ENCODE data around the gene STOX2. TPM values are rescaled to one million over a fixed set of nuclear protein-coding genes. Genes with fewer than 3 reads are reported as not detected.

The STOX2 gene
- total and polyA plus RNA-seq, 2 experiments from 2014 or later: not detected

DNA sequence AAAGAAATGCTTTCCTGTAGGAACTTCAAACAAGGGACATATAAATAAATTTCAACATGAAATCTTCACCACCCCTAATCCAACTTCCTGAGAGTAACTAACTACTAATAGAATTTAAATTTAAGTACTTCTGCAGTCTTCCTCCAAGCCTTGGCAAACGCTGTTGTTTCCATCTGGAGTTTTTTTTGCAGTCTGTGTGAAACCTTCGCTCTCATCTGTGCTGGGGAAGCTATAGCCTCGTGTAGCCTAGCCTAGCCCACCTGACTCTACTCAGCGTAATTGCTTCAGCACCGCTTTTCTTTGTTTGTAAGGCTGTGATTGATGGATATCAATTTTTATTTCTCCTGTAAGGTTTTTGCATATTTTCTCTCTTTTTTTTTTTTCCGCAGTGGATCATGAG is 30.9 kb downstream of the STOX2 start:
- Histone ChIP-seq H3K27ac (no peak overlapping the region), H3K79me2 (ENCODE audit: insufficient read depth) (no peaks in the 10 kb centered on the region), H3F3A (ENCODE audit: insufficient read depth) (no peaks in the 10 kb centered on the region), H2AFZ (no peak overlapping the region), H3K4me1 (ENCODE audit: insufficient read depth) (no peaks in the 10 kb centered on the region), H3K9me3 (ENCODE audit: low read depth) (no peaks in the 10 kb centered on the region), H3K4me2 (ENCODE audit: unreplicated experiment) (no peak overlapping the region), H3K4me3 (no peak overlapping the region), H3K9me2 (ENCODE audit: insufficient read depth) (no peaks in the 10 kb centered on the region), H3K36me3 (ENCODE audit: low read depth) (no peaks in the 10 kb centered on the region), H4K20me1 (ENCODE audit: insufficient read depth) (no peaks in the 10 kb centered on the region), H3K9ac (no peak overlapping the region), H3K27me3 (replicated peaks; ENCODE audit: insufficient read depth) (no peaks in the 10 kb centered on the region)
- WGBS, 2 experiments (ENCODE audit: low coverage in 1 of 2, low lambda C conversion rate in 2 of 2, missing lambda C conversion rate in 2 of 2): 31% methylated on average over 6 of the region's 6 CpGs
- no peak for DNase-seq
- no peak for TF ChIP-seq EZH2 (IDR thresholded peaks at IDR 0.05; ENCODE audit: insufficient read depth, poor library complexity, severe bottlenecking)
- no peak for TF ChIP-seq EZH2phosphoT487 (IDR thresholded peaks at IDR 0.05; ENCODE audit: insufficient read depth, low read depth)
- in situ Hi-C loops (cut with MboI): no loop called here

- no peak overlapping the region for H2AFZ ChIP-seq
- H3K4me2 ChIP-seq (ENCODE audit: unreplicated experiment): no peak overlapping the region
- H3K36me3 ChIP-seq (ENCODE audit: low read depth): no peaks in the 10 kb centered on the region
- H3K27me3 ChIP-seq (replicated peaks; ENCODE audit: insufficient read depth): no peaks in the 10 kb centered on the region
- no peaks in the 10 kb centered on the region for H3K9me2 ChIP-seq (ENCODE audit: insufficient read depth)
- no peaks in the 10 kb centered on the region for H3K79me2 ChIP-seq (ENCODE audit: insufficient read depth)
- DNase-seq: no peak
- H3K4me3 ChIP-seq: no peak overlapping the region
- WGBS, 2 experiments (ENCODE audit: low coverage in 1 of 2, low lambda C conversion rate in 2 of 2, missing lambda C conversion rate in 2 of 2): 52 to 60% methylated on average over 3 of the region's 3 CpGs
- no peaks in the 10 kb centered on the region for H3F3A ChIP-seq (ENCODE audit: insufficient read depth)
- H3K9ac ChIP-seq: no peak overlapping the region
- in situ Hi-C loops (cut with MboI): no loop called here
- no peaks in the 10 kb centered on the region for H3K9me3 ChIP-seq (ENCODE audit: low read depth)
- TF ChIP-seq EZH2phosphoT487 (IDR thresholded peaks at IDR 0.05; ENCODE audit: insufficient read depth, low read depth) (no peak), EZH2 (IDR thresholded peaks at IDR 0.05; ENCODE audit: insufficient read depth, poor library complexity, severe bottlenecking) (no peak)
- H3K4me1 ChIP-seq (ENCODE audit: insufficient read depth): no peaks in the 10 kb centered on the region
- H4K20me1 ChIP-seq (ENCODE audit: insufficient read depth): no peaks in the 10 kb centered on the region
- H3K27ac ChIP-seq: no peak overlapping the region
Observed at GRCh38 chr4:183936574-183937345, 31.7 kb downstream of the STOX2 start.

GRCh38 chr4:183940864-183941263 is 35.8 kb downstream of the STOX2 start:
- H3K79me2 ChIP-seq (ENCODE audit: insufficient read depth): no peaks in the 10 kb centered on the region
- DNase-seq: no peak
- no peaks in the 10 kb centered on the region for H3F3A ChIP-seq (ENCODE audit: insufficient read depth)
- H3K9ac ChIP-seq: no peak overlapping the region
- no peak overlapping the region for H3K27ac ChIP-seq
- H3K4me2 ChIP-seq (ENCODE audit: unreplicated experiment): no peak overlapping the region
- no peaks in the 10 kb centered on the region for H3K4me1 ChIP-seq (ENCODE audit: insufficient read depth)
- H3K9me3 ChIP-seq (ENCODE audit: low read depth): no peaks in the 10 kb centered on the region
- in situ Hi-C loops (cut with MboI): no loop called here
- H3K27me3 ChIP-seq (replicated peaks; ENCODE audit: insufficient read depth): no peaks in the 10 kb centered on the region
- TF ChIP-seq EZH2phosphoT487 (IDR thresholded peaks at IDR 0.05; ENCODE audit: insufficient read depth, low read depth) (no peak), EZH2 (IDR thresholded peaks at IDR 0.05; ENCODE audit: insufficient read depth, poor library complexity, severe bottlenecking) (no peak)
- H3K36me3 ChIP-seq (ENCODE audit: low read depth): no peaks in the 10 kb centered on the region
- no peak overlapping the region for H2AFZ ChIP-seq
- H3K9me2 ChIP-seq (ENCODE audit: insufficient read depth): no peaks in the 10 kb centered on the region
- WGBS, 2 experiments (ENCODE audit: low coverage in 1 of 2, low lambda C conversion rate in 2 of 2, missing lambda C conversion rate in 2 of 2): 19 to 23% methylated on average over 4 of the region's 4 CpGs
- no peak overlapping the region for H3K4me3 ChIP-seq
- H4K20me1 ChIP-seq (ENCODE audit: insufficient read depth): no peaks in the 10 kb centered on the region

- no peaks in the 10 kb centered on the region for H3K9me3 ChIP-seq (ENCODE audit: low read depth)
- H3F3A ChIP-seq (ENCODE audit: insufficient read depth): no peaks in the 10 kb centered on the region
- H3K4me2 ChIP-seq (ENCODE audit: unreplicated experiment): no peak overlapping the region
- DNase-seq: no peak
- H2AFZ ChIP-seq: no peak overlapping the region
- H3K27me3 ChIP-seq (replicated peaks; ENCODE audit: insufficient read depth): no peaks in the 10 kb centered on the region
- no peak overlapping the region for H3K9ac ChIP-seq
- H3K27ac ChIP-seq: no peak overlapping the region
- no peak for TF ChIP-seq EZH2 (IDR thresholded peaks at IDR 0.05; ENCODE audit: insufficient read depth, poor library complexity, severe bottlenecking)
- H3K9me2 ChIP-seq (ENCODE audit: insufficient read depth): no peaks in the 10 kb centered on the region
- no peaks in the 10 kb centered on the region for H3K79me2 ChIP-seq (ENCODE audit: insufficient read depth)
- no peaks in the 10 kb centered on the region for H3K36me3 ChIP-seq (ENCODE audit: low read depth)
- no peaks in the 10 kb centered on the region for H3K4me1 ChIP-seq (ENCODE audit: insufficient read depth)
- in situ Hi-C loops (cut with MboI): no loop called here
- H4K20me1 ChIP-seq (ENCODE audit: insufficient read depth): no peaks in the 10 kb centered on the region
- no peak overlapping the region for H3K4me3 ChIP-seq
Observed at GRCh38 chr4:183941964-183942363, 36.9 kb downstream of the STOX2 start.

DNA sequence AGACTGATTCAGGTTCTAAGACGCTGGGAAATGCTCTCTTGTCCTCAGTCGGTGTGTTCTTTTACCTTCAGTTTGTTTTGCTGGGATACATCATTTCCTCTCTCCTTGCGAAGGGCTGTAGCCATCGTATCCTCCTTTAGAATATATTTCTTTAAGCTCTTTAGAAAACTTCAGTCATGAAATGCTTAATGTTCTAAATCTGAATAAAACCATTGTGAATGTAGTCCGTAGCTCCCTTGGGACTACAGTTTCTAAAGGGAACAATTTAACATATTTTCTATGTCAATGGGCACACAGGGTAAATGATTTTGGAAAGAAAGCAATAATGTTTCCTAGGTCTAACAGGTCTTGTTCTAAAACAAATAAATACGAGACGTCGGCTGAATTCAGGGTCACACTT is 40.6 kb downstream of the STOX2 start:
- H3K27me3 ChIP-seq (replicated peaks; ENCODE audit: insufficient read depth): no peaks in the 10 kb centered on the region
- no peaks in the 10 kb centered on the region for H4K20me1 ChIP-seq (ENCODE audit: insufficient read depth)
- H3K9me3 ChIP-seq (ENCODE audit: low read depth): no peaks in the 10 kb centered on the region
- 61 to 63% methylated on average over 8 of the region's 8 CpGs for WGBS, 2 experiments (ENCODE audit: low coverage in 1 of 2, low lambda C conversion rate in 2 of 2, missing lambda C conversion rate in 2 of 2)
- no peak overlapping the region for H3K9ac ChIP-seq
- H3F3A ChIP-seq (ENCODE audit: insufficient read depth): no peaks in the 10 kb centered on the region
- no peaks in the 10 kb centered on the region for H3K9me2 ChIP-seq (ENCODE audit: insufficient read depth)
- in situ Hi-C loops (cut with MboI): no loop called here
- H3K36me3 ChIP-seq (ENCODE audit: low read depth): no peaks in the 10 kb centered on the region
- no peak overlapping the region for H2AFZ ChIP-seq
- no peak for TF ChIP-seq EZH2phosphoT487 (IDR thresholded peaks at IDR 0.05; ENCODE audit: insufficient read depth, low read depth)
- no peak for TF ChIP-seq EZH2 (IDR thresholded peaks at IDR 0.05; ENCODE audit: insufficient read depth, poor library complexity, severe bottlenecking)
- no peaks in the 10 kb centered on the region for H3K79me2 ChIP-seq (ENCODE audit: insufficient read depth)
- H3K27ac ChIP-seq: no peak overlapping the region
- no peaks in the 10 kb centered on the region for H3K4me1 ChIP-seq (ENCODE audit: insufficient read depth)
- no peak for DNase-seq
- no peak overlapping the region for H3K4me3 ChIP-seq
- H3K4me2 ChIP-seq (ENCODE audit: unreplicated experiment): no peak overlapping the region
